Kidney tubule cell (primary cell): ENCODE results near the gene DMD.

Experiments
- DNase-seq: peaks from one replicate; pipeline ENCODE4 v3.0.0-alpha.2; 2018; ENCODE audit warnings: low spot score

DMD gene

DNA sequence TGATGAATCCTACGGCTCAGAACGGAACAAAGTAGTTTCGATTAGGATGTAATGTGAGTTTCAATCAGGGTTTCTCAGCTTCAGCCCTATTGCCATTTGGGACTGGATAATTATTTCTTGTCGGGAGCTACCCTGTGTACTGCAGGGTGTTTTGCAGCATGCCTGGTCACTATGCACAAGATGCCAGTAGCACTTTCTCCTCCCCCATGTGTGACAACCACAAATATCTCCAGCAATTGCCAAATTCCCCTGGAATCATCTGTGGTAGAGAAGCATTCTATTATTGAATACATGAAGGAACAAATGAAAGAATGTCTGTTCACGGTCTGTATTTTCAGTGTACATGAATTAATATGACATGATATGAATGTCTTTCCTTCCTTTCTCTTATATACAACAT is 1356.6 kb downstream of the DMD start:
- DNase-seq: no peak

DNA sequence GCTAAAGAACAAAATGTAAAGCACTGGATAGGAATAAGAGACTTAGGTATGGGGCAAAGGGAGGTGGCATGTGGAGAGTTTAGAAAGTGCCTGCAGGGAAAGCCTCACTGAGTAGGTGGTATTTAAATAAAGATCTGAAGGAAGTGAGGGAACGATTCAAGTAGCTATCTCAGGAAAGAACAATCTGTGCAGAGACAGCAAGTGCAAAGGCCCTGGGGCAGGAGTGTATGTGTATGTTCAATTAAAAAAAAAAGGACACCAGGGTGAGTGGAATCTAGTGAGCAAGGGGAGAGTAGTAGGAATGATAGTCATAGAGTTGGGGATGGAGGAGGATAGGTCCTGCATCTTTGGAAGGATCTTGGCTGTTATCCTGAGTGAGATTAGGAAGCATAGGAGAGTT is 1359.6 kb downstream of the DMD start:
- no peak for DNase-seq

DNA sequence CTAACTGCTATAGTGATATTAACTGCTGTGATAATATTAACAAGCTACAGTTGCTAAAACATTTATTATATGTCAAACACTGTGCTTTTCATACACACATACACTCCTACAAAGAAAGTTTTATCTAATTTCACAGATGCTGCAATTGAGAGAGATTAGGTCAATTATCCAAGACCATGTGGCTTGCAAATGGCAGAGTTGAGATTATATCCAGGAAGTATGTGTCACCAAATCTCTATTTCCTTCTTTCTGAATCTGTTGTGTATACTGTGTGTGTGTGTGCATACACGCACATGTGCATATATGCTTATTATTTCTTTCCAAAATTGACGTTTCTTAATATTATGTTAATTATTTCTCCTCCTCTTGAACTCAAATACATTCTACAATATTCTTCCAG is 1363.6 kb downstream of the DMD start:
- DNase-seq: no peak

DNA sequence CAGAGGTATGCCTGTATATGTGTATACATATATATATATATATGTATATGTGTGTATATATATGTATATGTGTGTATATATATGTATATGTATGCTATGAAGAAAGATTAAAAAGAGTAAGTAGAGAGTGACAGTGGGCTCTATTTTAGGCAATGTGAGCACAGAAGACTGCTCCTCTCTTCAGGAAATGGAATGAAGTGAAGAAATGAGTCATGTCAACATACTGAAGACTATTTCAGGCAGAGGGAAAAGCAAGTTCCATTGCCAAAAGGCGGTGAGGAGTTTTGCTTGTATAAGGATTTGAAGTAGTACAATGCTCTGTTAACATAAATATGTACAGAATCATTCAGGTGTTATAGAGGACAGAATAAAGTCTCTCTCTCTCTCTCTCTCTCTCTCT is 1366.3 kb downstream of the DMD start:
- DNase-seq: peak; percentile 17

DNA sequence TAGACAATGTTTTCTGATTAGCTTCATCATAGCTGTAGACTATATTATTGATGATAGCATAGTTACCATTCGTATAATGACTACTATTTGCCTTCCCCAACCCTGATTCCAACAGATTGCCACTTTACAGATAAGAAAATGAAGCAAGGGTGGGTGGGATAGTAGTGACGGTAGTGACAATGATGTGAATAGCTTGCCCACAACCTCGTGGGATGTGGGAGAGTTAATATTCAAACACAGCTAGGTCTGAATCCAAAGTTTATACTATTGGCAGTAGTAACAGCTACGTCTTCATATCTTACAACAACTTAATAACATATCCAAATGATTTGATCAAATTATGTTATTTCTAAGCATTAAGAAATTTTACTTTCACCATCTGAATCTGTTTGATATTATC is 1372.7 kb downstream of the DMD start:
- DNase-seq: no peak

DNA sequence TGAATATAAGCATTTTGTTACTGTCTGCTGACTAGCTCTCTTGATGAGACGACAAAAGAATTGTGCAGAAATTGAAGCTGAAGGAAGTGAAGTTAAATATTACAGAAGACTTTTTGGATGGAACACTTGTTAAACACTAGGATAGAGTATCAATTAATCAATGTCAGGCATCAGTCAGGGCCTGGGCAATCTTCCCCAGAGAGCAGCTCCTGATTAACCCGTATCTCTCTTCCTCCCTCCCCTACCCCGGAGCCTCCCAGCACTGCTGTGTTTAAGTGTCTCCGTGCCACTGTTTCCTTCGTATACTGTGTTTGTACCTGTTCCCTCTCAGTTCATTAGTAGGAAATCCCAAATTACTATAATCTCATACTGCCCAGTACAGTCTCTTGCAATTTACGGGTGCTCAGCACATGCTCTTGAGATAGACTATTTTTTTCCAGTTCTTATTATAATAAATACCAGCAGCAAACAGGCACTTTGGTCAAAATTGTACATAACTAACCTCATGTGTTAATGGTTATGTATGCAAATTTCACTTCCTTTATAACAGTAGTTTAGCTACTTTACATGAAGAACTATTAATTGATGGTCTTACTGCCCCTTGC is 1373.8 kb downstream of the DMD start:
- DNase-seq: no peak

DNA sequence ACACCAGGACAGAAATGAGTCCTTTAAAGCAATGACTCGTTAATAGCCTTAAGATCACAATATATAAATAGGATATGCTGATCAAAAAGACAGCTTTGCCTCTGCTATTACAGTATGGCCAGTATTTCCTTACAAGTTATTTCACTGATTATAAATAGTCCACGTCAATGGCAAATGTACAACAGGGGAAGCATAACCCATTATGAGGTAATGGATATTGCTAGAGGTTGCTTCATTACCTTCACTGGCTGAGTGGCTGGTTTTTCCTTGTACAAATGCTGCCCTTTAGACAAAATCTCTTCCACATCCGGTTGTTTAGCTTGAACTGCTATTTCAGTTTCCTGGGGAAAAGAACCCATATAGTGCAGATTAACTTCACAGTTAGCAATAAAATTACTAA is 1374.9 kb downstream of the DMD start:
- peak; percentile 9 for DNase-seq

DNA sequence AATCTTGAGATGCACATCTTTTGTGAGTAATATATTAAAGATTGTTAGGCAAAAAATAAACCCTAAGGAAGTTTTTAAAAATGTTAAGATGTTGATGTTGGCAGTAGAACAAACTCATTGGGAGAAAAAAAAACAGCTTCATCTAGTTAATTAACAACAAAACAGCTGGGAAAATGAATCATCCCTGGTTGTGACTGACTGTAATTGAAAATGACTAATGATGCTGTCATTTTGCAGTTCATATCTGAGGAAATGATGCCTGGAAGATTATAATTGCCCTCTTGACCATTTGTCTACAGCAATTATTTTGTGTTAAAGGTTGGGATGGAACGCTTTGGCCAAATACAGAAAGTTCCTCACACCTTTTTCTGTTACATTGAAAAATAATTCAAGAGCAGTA is 1379.1 kb downstream of the DMD start:
- DNase-seq: peak; percentile 80

DNA sequence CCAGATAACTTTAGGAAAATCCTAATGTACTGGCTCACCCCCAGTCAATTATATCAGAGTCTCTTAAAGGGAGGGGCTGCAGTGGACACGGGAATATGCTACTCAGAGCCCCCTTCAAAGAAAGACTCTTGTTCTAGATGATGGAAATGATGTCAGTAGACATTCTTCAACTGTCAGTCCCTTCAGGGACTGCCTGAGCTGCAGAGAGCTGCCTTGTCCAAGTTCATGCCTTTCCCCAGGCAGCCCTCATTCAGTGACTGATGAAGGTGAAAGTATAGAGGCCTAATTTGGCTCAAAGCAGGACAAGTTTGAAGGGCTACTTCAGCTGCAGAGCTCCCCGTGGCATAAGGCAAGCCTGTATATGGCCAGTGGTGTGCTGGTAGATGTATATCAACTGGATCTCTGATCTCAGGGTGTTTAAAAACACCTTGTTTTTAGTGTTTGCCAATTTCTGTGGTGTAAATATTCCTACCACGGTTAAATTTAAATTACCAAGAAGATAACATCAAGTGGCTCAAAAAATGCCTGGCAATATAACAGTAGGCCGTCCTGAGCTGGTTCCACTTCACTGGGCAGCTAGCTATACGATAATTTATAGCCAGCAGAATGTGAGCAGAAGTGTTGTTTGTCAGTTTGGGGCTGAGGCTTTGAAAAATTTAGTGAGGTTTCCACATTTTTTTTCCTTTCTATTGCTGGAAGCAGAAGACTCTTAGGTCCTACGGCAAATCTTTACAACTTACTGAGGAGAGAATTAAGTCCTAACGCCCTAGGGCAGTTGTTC is 1390.7 kb downstream of the DMD start:
- no peak for DNase-seq

DNA sequence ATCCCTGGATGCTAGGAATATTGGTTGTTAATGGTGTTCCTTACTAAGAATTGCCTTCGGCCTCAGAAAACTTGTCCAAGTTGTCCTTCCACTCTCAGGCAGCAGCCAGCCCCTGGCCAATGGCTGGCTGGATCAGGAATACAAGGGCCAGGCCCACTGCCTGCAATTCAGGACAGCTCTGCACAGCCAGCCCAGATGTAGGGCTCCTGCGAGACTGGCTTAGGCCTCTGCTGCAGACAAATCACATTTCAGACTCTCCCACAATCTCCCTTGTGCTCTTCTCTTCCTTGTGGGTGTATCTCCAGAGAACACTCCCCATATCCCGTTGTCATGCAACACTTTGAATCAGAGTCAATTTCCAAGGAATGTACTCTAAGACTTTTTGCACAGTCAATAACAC is 1391.9 kb downstream of the DMD start:
- DNase-seq: no peak

DNA sequence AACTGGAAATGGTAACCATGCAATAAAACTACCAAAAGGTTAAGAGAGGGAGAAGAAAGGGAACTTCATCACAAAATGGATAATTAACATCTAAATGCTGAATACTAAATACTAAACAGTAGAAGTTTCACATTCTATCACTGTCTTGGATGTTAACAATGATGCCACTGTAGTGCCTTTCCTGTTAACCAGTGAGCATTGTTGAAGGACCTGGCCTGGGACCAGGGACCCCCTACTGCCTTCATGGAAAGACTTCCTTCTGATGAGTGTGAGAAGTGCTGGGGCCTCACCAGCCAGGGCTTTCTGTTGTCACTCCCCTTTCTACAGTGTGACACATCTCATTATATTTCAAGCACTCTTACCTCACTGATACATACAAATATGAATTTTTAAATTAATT is 1400.2 kb downstream of the DMD start:
- no peak for DNase-seq

DNA sequence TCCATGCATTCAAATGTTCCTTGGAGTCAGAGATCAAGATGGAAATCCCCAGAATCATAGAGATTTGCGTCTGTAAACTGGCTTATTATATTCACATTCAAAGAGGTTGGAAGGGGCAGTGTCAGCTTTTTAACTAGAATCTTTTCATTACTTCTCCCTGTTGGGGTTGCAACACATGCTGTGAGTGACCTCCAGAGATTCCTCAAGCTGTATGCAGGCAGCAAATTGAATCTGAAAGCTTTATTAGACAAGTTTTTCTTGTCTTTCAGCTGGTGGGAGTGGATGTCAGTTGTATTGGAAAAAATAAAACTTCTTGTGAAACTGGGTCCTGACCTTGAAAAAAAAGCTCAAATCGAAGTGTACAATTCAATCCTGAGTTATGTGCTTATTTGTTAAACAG is 1403.0 kb downstream of the DMD start:
- DNase-seq: no peak

DNA sequence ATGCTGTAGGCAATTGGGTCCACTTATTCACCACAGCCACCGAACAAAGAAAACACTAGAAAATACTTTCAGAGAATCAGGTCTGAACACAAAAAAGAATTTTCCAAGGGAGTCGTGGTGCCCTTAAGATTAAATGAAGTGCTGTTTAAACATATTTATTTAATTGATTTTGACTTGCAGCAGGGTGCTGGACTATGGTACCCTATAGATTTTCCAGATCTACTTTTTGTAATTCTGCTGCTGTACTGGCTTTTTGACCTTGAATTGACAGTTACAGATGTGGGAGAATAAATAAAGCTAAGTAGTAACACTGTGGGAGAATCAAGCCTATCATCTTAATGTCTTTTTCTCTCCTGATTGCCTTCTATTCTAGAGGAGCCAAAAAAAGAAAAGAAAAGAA is 1404.2 kb downstream of the DMD start:
- no peak for DNase-seq

DNA sequence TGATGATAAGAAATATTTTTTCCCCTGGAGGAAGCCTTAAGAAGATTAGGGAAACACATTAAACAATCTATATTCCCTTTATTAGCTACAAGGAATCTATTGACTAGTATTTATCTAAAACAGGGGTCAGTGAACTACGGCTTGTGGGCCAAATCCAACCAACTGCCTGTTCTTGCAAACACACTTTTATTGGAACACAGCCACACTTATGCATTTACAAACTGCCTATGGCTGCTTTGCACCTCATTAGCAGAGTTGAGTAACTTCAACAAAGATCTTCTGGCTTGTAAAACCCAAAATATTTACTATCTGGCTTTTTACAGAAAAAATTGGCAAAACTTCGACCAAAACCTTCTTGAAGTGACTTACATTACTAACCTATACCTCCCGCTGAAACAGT is 1405.6 kb downstream of the DMD start:
- no peak for DNase-seq

DNA sequence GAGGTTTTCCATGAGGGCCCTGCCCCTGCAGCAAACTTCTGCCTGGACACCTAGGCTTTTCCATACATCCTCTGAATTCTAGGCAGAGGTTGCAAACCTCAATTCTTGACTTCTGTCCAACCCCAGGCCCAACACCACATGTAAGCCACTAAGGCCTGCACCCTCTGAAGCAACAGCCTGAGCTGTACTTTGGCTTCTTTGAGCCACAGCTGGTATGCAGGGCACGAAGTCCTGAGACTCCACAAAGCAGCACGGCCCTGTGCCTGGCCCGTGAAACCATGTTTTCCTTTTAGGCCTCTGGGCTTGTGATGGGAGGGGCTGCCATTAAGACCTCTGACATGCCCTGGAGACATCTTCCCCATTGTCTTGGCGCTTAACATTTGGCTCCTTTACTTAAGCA is 1411.1 kb downstream of the DMD start:
- no peak for DNase-seq

DNA sequence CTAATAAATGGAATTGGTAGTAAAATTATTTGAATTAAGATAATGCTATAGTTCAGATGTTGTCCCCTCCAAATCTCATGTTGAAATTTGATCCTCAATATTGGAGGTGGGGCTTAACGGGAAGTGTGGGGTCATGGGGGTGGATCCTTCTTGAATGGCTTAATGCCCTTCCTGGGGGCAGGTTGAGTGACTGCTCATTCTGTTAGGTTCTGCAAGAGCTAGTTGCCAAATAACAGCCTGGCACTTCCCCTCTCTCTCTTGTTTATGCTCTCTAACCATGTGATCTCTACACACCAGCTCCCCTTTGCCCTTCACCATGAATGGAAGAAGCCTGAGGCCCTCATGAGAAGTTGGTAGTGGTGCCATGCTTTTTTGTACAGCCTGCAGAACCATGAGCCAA is 1414.7 kb downstream of the DMD start:
- DNase-seq: no peak

DNA sequence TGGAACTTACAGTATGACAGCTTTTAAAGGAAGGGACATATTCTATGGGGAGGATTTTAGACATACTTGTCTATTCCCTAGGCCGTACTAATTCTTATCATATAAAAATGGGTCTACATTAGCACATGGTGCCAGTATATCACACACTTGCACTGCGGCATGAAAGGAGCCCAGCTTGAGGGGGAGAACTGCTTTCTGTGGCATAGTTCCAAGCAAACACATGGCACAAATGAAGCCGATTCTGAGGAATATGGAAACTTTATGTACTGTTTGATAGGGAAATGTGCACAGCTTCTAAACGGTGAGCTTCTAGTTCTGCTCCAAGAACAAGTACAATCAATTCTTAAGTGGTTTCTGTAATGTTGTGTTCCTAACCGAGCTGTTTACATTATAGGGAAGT is 1463.9 kb downstream of the DMD start:
- no peak for DNase-seq

DNA sequence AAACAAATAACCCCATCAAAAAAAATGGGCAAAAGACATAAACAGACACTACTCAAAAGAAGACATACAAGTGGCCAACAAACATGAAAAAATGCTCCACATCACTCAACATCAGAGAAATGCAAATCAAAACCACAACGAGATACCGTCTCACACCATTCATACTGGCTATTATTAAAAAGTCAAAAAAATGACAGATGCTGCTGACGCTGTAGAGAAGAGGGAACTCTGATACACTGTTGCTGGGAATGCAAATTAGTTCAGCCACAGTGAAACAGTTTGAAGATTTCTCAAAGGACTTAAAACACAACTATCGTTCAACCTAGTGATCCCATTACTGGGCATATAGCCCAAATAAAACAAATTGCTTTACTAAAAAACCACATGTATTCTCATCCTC is 1468.3 kb downstream of the DMD start:
- DNase-seq: no peak

DNA sequence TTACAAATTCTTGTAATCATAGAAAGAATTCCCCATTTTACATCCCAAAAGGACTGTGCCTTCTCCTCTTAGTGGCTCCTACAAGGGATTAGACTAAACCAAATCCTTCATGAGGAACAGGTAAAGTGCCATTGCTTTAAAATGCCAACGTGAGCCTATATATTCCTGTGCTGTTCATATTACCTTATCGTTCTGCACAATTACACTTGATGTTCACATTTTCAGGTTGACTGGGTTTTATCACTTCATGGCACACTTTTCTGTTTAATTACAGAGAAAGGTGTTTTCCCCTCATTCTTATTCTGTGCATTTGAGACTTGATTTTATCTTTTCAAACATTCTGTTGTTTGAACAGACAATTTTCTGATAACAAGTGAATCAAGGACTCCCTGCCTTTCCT is 1493.9 kb downstream of the DMD start:
- no peak for DNase-seq

DNA sequence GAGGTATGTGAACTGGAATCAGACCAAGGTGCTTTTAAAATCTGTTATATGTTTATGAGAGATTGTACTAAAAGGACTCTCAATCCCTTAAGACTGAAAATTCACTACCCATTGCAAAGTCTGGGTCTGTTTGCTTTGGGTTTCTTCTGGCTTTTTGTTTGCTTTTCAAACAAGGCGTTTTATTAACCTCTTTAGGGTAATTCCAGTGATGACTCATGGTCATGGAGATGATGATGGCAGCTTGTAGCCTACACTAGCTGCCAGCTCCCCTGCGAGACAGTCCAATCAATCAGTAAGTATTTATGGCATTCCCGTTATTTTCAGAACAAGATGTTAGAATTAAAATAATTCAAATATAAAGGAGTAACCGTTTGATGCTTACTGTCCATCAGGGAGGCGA is 1495.7 kb downstream of the DMD start:
- DNase-seq: peak; percentile 38

DNA sequence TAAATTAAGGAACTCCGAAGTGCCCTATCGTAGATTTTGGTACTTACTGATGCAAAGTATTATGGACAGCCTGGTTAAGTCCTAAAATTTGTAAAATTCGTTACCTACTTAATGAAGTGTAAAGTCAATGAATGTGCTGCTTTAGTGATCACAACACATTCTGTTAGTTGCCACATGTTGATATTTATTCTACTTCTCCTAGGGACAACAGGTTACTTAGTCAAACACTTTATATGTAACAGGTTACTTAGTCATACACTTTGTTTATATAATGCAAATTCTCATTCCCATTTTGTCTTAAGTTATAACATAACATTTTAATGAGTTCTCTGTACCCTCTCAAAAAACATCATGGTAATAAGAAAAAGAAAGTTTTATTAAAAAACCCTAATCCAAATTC is 1496.6 kb downstream of the DMD start:
- no peak for DNase-seq

DNA sequence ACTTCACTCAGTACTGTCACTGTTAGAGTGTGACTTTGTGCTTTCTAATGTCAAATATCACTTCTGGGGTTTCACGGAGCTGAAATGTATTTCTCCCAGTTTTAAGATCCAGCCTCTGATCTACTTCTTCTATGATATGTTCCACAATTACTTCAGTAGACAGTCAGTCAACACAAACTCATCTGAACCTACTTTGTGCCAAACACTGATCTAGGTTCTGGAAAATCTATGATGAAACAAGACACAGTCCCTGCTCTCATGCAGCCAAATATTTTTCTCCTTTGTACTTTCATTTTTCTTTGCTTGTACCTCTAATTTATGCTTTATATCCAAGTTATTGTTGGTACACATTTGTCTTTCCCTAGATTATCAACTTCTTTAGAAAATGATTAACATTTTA is 1498.2 kb downstream of the DMD start:
- DNase-seq: no peak

DNA sequence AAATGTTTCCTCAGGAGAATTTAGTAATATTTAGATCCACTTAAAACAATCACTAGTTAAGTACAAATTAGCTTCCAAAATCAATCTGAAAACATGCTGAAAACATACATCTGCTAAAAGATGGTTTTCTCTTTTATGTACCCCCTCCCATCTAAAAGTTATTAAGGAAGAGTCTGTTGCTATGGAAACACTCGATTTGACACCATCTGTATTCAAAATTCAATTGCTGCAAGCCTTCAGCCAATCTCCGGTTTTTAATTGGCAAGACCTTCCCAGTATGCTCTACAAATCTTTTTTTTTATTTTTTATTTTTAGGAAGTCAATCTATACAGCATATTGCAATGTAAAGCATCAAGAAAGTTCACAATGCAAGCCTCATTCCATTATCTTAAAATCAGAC is 1500.2 kb downstream of the DMD start:
- DNase-seq: no peak

DNA sequence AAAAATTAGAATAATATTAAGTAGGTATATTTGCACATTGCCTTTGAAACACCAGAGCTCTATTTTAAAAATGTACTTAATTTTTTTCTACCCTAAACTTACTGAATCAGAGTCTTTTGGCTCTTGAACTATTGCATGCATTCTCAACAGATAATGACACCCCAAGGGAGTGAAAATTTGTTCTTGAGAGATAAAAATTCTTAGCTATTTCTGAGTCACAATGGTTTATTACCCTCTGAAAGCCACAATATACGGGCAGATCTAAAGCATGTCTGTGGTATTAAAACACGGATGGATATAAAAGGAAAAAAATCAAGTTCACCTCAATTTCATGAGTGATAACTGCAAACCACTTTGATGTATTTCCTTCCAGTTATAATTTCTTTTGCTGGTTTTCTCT is 1503.2 kb downstream of the DMD start:
- DNase-seq: no peak
